Fibroblast of peridontal ligament (primary cell): Measurements from ENCODE around the gene RNF125.
A peak's percentile ranks its signal among the peaks of the same experiment; 100 is the strongest.
"Not testable (repeated sequence)": the region's sequence is repeated elsewhere in the genome, so short reads cannot be mapped to it uniquely, and the experiment has no call there.

Source experiments
- DNase-seq: peaks from one replicate; pipeline ENCODE4 v3.0.0-alpha.2; 2010; ENCODE audit errors: extremely low read depth

The RNF125 gene

DNA sequence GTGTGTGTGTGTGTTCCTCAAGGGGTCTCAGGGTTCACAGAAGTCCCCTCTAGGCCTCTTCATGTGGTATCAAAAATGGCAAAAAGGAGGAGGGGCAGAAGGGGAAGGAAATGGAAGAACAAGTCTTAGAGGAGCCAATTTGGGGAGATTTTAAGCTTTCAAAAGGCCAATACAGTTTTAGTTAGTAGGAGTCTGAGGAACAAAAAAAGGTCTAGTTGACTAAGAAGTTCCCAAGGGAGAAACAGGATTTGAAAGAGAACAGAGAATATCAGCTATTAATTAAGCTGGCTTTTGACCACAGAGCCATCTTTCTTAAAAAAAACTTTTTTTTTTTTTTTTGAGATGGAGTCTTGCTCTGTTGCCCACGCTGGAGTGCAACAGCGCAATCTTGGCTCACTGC lies 7.1 kb downstream of the RNF125 start:
- DNase-seq = no peak

DNA sequence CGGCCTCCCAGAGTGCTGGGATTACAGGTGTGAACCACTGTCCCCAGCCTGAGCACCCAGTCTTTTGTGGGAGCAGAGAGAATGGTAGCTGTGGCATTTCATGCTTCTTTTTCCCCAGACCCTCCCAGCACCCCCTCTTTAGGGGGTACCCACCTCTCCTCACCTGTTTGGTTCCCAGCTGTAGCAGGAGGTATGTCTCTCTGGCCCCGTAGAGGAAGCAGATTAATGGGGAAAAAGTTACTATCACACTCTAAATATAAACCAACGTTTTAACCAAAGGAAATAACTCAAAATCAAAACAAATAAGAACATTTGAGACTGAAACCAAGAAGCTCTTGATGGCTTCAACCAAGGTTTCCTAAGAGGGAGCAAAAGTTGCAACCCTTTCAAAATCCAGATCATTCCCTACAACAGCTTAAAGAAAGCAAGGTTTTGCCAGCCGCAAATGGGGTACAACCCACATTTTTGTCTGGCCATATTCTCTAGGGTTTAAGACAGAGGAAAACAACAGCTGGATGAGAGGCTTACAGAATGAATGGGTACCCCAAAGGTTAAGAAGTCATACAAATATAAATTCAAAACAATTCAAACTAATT lies 8.0 kb downstream of the RNF125 start:
- DNase-seq = no peak

DNA sequence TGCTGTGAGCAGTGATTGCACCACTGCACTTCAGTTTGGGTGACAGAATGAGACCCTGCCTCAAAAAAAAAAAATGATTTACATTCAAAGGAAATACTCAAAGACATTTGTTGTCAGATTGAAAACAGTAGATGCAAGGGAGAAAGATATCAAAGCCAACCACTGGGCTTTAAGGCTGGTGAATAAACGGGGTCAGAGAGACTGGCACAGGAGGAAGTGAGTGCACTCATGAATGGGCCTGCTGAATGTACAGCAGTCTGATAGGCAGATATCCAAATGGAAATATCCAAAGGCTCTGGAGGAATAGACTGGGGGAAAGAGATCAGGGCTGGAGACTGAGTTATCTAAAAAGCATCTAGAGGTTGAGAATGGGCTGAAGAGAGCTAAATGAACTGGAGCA lies 10.9 kb downstream of the RNF125 start:
- DNase-seq = no peak

DNA sequence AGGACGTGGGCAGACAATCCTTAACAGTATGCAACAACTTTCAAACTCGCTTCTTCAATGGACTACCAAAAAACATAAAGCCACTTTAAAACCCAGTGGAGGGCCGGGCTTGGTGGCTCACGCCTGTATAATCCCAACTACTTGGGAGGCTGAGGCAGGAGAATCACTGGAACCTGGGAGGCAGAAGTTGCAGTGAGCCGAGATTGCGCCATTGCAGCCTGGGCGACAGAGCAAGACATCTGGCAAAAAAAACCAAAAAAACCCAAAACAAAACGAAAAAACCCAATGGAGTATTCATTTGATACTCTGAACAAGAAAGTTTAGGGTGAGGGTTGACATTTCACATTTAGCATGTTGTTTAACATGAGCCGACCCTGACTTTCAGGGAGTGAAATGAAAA lies 14.0 kb downstream of the RNF125 start:
- DNase-seq = no peak

DNA sequence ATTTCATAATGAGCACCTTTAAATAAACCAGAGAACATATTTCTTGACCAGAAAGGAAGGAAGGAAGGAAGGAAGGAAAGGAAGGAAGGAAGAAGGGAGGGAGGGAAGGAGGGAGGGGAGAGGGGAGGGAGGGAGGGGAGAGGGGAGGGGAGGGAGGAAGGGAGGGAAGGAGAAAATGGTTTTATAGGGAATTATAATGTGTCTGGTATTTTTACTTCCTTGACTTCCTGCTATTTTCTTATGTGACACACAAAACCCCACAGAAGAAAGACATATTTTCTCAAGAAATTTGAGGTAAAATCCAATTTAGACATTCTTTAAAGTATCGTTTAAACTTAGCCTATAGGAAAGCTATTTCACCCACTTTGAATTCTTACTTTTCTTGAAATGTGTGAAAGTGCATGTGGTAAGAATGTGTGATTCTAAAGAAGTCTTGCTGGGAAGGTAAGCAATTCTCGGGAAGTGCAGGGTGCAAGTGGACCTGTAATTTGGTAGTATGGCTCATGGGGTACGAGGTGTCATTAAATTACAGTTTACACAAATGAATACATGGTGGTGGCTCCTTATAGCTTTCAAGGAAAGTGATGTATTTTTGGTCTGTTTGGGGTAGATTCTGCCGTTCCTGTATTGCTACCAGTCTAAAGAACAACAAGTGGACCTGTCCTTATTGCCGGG lies 18.0 kb downstream of the RNF125 start:
- no peak for DNase-seq

DNA sequence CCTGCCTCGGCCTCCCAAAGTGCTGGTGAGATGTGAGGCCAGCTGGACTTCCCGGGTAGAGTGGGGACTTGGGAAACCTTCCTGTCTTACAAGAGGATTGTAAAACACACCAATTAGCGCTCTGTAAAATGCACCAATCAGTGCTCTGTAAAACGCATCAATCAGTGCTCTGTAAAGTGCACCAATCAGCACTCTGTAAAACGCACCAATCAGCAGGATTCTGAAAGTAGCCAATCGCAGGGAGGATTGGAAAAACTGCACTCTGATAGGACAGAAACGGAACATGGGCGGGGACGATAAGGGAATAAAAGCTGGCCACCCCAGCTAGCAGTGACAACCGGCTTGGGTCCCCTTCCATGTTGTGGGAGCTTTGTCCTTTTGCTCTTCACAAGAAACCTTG lies 19.0 kb downstream of the RNF125 start:
- DNase-seq = no peak

DNA sequence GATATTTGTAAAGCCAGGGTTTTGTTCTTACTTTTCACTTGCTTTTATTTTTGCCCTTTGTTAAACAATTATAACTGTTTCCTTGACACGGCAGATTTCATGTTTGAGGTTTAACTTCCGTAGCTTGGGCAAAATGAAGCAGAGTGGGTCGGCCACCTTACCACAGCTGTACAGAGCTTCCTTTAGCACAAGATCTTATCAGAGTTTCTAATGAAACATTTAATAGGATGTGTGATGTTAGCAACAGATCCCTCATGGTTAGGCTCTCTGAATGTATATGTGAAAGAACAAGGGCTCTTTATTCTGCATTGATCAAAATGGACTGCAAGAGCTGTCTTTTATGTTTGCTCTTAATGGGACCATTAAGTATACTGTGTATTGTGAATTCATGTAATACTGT lies 22.3 kb downstream of the RNF125 start:
- DNase-seq = no peak

DNA sequence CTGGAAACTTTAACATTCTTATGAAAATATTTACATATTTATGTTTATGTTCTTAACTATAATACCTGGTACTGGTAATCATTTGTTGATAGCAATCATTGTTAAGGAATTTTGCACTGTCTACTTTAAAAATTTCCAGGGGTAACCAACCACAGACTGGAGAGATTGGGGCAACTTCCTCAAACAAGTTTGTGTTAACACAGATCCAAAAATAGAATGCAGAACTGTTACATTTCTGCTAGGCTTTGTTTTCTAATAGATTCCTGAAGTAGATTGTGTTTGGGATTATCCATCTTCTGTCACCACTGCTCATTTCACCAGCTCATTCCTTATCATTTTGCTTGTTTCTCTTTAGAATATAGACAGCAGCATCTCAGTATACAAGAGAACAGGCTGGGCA lies 23.7 kb downstream of the RNF125 start:
- DNase-seq = no peak

DNA sequence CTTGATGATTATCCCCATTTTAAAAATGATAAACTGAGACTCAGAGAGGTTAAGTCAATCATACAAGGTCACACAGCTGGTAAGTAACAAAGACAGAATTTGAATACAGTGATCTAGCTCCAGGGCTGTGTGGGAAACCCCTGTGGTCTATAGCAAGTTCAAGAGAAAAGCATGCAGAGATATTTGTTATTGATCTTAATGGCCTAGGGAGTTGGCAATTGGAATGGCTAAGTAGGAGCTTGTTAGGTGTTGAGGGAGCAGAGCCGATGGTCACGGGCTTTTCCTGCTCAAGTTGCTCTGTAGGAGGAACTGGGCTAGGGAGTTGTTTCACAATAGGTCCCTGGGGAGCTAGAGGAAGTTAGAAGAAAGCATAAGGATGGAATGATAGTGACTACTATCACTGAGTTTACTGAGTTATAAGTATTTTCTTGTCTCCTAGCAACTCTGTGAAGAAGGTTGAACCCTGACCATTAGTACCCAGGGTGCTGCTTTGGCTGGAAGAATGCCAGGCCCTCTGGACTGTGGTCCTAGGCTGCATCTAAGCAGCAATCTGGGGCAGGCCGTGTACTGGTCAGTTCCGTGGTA lies 30.0 kb downstream of the RNF125 start:
- peak; percentile 71 for DNase-seq

DNA sequence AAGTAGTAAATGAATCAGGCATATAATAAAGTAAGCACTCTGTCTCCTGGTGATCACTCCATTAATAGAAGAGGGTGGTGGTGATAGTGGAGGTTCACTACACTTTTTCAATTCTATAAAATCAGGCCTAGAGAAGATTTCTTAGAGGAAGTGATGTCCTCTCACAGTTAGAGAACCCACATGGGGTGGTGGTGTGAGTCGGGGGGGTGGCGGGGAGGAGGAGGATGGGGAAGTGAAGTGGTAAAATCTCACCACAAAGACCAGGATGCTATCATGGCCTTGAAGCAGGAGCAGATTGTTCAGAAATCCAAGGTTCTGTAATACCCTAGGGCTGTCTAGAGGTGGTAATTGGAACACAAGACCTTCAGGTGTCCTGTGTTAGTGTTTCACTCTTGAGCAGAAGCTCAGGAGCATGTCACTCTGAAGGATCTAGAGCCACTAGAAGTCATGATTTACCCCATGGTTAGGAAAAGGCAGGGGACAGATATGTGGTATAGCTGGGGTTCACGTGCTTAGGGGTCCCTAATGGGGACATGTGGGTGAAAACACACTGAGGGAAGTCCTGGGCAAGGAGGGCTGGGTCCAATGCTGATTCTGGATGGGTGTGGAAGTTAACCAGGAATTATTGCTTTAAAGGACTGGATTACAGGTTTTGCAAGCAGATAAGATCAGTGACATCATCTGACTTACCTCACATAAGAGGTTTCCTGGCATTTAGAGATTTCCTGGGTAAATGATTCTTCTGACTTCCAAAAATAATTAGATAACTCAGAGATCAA lies 31.0 kb downstream of the RNF125 start:
- no peak for DNase-seq

DNA sequence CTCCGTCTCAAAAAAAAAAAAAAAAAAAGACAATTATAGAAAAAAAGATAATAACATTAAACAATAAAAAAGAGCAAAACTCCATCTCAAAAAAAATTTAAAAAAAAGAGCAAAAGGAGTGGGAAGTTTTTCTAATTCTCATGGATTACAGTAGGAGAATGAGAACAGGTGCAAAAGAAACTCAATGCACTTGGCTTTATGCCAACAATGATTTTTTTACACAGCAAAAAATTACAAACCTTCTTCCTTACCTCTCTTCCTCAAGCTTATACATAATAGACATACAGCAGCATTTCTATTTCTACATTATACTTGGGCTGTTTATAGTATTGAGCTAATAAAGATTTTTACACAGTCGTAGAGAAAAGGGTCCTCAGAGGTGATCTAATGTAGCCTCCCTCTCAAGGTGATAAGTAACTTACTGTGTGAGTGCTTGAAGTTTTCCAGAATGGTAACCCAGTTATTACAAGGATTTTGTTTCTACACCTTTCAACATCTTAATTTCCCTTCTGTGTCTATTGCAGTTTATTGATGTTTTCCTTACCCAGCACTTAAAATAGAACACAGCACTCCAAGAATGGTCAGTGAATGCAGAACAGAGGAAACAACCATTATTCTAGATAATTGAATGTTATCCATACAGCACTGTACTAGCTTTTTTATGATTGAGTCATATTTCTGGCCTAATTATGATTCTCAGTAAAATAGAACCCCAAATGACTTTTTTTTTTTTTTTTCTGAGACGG lies 38.2 kb downstream of the RNF125 start:
- DNase-seq = no peak

DNA sequence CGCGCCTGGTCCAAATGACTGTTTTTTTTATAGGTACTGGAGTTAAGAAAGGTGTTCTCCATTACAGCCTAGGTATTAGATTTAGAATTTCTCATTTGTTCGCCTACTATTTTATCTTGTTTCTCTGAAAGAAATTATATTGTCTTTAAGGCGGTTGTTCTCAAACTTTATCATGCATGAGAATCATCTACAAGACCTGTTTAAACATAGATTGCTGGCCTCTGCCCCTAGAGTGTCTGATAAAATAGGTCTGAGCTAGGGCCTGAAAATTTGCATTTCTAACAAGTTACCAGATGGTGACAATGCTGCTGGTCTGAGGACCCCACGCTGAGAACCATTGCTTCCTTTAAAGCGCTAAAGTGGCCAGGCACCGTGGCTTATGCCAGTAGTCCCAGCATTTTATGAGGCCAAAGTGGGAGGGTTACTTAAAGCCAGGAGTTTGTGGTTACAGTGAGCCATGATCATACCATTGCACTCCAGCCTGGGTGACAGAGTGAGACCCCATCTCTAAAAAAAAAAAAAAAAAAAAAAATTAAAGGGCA lies 39.1 kb downstream of the RNF125 start:
- DNase-seq = no peak

DNA sequence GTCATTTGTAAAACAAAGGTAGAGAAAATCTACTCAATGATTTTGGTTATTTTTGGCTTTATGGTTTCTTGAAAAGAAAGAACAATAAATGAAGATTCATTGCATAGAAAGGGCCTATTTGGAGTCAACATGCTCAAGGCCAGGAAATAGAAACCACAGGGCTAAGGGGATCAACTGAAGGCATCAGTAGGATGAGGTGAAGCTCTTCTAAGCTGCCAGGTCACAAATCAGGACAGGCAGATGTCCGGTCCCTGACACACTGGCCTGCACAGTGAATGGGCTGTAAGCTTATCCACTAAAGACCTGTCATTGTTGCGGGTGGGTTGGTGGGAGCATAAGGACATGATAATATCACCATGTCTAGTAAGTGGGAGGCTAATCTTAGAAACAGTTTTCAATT lies 41.4 kb downstream of the RNF125 start:
- no peak for DNase-seq

DNA sequence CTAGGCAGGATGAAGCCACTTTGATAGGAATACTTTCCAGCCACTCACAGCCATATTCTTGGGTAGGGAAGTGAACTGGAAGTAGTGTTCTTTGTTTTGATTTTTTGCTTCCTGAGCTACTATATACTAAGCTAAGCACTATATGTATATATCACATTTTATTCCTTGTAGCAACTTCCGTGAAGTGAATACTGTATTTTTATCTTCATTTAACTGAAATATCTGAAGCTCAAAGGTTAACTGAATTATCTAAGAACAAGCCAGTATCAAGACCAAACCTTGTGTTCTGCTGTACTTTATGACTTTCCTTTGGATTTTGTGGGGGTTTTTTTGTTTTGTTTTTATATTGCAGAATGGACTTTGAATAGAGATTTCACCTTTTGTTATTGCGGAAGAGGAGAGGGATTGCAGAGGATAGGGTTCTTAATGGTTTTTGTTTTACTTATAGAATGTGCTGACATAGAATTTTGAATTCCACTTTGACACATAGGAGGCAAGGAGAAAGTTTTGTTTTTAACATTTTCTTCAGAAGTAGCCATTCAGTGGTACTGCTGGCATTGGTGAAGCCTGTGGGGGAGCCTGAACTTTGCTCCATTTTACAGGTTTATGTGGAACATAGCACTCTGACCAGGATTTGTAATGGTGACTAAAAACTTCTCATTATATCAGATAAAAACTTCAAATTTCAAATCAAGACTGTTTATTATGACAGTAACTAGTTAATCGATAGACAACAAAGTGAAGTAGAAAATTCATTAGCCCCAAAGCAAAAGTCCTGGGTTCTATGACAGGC lies 48.9 kb downstream of the RNF125 start:
- DNase-seq = no peak

DNA sequence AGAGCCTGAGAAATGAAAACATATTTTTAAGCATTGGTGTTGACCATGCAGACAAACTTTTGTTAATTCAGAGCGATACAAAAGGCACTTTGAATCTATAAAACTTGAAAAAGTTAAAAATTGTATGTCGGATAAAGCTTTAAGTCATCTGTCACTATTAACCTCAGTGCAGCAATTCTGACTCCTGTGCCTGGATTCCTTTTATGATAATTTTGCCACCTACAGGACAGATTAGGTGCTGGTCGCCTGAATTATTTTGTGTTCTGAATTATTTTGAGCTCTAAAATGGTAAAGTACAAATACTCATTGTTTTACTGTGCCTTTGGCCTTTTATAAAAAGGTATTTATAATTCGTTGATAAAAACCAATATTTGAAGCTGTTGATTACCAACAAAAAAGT lies 53.7 kb downstream of the RNF125 start:
- no peak for DNase-seq

DNA sequence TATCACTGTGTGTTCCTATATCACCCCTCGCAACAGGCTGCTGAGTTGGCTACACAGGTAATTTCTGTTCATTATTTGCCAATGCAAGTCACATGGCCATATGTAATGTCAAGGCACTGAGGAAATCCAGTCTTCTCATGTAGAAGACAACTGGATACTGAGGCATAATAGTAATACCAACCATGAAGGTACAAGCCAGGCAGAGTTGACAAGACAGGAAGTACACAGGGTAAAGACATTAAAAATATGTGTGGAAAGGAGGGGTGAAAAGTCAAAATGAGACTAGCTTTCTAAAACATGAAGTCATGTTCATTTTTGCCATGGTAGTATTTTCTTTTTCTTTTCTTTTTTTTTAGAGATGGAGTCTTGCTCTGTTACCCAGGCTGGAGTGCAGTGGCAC lies 55.6 kb downstream of the RNF125 start:
- DNase-seq = no peak

DNA sequence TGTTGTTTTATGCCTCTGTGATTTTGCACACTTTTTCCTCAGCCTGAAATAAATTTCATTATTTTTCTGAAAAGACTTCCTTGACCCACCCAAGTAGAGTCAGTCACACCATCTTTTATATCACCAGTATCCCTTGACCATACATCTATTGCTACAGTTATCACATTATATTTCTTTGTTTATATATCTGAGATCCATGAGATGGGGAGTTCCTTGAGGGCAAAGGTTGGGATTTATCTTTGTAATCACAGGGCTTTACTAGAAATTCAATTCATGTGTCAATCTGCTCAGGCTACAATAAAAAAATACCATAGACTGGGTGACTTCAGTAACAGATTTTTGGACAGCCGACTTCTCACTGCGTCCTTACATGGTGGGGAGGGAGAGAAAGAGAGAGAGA lies 60.2 kb downstream of the RNF125 start:
- DNase-seq = no peak

DNA sequence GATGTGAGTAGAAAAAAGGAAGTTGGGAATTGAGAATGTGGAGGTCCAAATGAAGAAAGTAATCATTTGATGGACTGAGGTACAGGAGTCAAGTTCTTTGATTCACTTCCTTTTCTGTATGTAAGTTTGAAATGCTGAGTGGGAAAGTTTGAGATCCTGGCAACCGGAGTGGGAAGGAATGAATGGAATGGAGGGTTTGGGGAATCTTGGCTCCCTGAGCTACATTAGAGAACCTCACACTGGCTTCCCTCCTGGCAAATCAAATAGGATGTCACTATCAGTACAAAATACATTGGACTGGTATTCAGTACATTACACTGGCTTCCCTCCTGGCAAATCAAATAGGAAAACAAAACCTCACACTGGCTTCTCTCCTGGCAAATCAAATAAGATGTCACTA lies 63.3 kb downstream of the RNF125 start:
- peak; percentile 32 for DNase-seq

DNA sequence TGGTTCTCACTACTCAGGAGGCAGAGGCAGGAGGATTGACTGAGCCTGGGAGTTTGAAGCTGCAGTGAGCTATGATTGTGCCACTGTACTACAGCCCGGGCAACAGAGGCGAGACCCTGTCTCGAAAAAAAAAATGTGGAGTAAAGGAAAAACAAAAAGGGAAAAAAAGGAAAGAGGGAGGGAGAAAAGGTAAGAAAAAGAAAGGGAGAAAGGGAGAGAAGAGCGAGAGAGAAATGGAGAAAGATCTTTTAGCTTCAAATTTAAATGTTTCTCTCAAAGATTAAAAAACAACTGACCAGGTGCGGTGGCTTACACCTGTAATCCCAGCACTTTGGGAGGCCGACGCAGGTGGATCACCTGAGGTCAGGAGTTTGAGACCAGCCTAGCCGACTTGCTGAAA lies 65.2 kb downstream of the RNF125 start:
- no peak for DNase-seq

DNA sequence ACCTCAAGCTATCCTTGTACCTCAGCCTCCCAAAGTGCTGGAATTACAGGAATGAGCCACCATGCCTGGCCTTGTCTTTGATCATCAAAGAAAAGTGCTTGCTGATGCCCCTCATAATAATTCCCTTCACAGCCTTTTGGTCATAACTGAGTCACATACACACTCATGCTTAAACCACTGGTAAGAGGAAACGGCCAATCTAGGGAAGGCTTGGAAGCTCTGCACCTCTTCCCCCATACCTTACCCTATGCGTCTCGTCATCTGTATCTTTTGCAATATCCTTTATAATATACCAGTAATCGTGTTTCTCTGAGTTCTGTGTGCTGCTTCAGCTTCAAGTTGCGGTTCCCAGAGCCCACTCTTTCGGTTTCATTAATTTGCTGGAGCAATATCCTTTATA lies 68.3 kb downstream of the RNF125 start:
- DNase-seq = peak; percentile 16

DNA sequence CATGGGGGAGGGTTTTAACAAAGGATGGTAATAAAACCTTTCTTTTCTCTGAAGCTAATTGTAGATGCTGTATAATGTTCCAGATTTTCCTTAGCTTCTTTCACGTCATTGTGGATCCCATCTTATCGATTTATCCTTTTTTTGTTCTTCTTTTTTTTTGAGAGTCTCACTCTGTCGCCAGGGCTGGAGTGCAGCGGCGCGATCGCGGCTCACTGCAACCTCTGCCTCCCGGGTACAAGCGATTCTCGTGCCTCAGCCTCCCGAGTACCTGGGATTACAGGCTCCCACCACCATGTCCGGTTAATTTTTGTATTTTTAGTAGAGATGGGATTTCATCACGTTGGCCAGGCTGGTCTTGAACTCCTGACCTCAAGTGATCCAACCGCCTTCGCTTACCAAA lies 72.2 kb downstream of the RNF125 start:
- DNase-seq = not testable (repeated sequence)
